Measurements from ENCODE around the gene USP11. TPM values are rescaled to one million over a fixed set of nuclear protein-coding genes. Genes with fewer than 3 reads are reported as not detected.

The USP11 gene
- total RNA-seq = 10 to 100 TPM; 23.8 to 47.8 (median 28.1) TPM

DNA sequence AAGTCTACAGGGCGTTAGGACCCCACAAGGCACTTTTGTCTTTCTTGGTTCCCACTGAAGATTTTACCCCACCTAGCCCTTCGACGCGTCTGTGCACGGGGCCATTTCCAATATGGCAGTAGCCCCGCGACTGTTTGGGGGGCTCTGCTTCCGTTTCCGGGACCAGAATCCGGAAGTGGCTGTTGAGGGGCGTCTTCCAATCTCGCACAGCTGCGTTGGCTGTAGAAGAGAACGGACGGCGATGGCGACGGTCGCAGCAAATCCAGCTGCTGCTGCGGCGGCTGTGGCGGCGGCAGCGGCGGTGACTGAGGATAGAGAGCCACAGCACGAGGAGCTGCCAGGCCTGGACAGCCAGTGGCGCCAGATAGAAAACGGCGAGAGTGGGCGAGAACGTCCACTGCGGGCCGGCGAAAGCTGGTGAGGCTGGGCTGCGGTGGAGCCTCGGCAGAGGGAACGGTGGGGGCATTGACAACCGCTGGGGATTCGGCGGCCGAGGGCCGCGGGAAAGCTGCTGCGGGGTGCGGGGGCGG, at the start of gene USP11:
Gene USP11, plus strand, starts transcription at position 207 of the 530 bp plus-strand sequence. Its CDS starts 35 bp downstream, at position 242.
- TF ChIP-seq, protein P1, sequence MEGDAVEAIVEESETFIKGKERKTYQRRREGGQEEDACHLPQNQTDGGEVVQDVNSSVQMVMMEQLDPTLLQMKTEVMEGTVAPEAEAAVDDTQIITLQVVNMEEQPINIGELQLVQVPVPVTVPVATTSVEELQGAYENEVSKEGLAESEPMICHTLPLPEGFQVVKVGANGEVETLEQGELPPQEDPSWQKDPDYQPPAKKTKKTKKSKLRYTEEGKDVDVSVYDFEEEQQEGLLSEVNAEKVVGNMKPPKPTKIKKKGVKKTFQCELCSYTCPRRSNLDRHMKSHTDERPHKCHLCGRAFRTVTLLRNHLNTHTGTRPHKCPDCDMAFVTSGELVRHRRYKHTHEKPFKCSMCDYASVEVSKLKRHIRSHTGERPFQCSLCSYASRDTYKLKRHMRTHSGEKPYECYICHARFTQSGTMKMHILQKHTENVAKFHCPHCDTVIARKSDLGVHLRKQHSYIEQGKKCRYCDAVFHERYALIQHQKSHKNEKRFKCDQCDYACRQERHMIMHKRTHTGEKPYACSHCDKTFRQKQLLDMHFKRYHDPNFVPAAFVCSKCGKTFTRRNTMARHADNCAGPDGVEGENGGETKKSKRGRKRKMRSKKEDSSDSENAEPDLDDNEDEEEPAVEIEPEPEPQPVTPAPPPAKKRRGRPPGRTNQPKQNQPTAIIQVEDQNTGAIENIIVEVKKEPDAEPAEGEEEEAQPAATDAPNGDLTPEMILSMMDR (IDR thresholded peaks at IDR 0.05; ENCODE audit: low read depth) = no peak

DNA sequence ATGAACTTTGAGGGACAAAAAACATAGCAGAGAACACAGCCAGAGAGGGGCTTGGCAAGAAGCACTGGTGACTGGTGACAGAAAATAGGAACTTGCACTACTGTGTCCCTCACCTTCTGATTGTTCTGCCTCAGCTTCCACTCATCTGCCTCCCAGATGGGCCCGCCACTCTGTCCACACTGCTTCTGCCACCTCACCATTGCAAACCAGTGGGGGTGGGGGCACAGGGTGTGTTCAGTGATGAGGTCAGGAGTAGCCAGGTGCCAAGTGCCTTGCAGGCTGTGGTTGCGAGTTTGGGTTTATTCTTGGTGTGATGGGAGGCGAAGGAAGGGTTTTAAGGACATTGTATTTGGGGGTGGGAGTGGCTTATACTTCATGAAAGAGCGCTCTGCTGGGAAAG, 48.3 kb upstream of the USP11 start:
- TF ChIP-seq, protein P1 (IDR thresholded peaks at IDR 0.05; ENCODE audit: low read depth) = no peak

- TF ChIP-seq, protein P1 (IDR thresholded peaks at IDR 0.05; ENCODE audit: low read depth) = no peak
These were observed 47.6 kb upstream of the USP11 start for GRCh38 chrX:47185241-47185640.

DNA sequence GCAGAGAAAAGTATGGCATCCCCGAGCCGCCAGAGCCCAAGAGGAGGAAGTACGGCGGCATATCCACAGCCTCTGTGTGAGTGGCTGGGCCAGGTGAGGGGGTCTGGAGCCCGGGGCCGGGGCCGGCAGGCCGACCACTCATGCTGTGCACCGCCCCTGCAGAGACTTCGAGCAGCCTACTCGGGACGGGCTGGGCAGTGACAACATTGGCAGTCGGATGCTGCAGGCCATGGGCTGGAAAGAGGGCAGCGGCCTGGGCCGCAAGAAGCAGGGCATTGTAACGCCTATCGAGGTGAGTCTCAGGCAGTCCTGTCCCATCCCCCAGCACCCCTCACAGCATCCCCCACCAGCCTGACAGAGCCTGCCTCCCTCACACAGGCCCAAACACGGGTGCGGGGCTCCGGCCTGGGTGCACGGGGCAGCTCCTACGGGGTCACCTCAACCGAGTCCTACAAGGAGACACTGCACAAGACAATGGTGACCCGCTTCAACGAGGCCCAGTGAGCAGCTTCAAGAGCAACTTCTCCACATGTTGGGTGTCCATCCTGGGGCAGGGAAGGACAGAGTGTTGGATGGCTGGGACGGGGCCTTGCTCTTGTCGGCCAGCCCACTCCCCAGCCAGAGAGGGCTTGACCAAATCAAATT, 46.6 kb upstream of the USP11 start:
- TF ChIP-seq, protein P1 (IDR thresholded peaks at IDR 0.05; ENCODE audit: low read depth) = no peak

DNA sequence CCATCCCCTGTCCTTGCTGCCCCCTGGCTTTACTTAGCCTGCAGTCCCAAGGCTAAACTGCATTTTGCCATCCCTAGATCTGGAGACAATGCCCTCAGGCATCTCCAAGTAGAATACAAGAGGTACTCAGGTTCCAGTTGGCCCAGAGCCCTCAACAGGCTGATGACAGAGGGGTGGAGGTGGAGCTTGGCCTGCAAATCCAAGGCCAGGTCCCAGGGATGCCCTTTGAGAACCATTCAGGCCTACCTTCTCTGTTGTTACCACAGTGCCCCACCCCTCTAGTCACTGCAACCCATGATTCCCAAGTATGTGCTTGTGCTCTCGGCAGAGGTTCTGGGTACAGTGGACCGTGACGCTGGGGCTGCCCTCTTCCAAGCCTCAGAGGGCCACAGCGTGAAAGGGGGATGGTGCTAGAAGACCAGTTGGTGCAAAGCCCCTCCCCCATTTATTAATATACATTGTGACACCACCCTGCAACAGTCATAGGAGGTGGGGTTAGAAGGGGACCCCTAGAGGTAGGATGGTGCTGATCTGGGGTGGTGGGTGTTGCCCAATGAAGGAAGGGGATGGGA, 45.6 kb upstream of the USP11 start:
- TF ChIP-seq, protein P1 (IDR thresholded peaks at IDR 0.05; ENCODE audit: low read depth) = no peak

DNA sequence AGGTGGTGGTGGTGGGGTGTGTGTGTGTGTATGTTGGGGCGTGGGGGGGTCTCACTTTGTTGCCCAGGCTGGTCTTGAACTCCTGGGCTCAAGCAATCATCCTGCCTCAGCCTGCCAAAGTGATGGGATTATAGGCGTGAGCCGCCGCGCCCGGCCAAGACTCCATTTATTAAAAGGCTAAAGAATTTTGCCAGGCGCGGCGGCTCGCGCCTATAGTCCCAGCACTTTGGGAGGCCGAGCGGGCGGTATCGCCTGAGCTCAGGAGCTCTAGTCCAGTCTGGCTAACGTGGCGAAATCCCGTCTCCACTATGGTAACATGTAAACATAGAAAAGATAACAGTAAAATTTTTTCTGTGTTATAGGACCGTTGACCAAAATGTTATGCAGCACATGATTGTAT, 42.9 kb upstream of the USP11 start:
- TF ChIP-seq, protein P1 (IDR thresholded peaks at IDR 0.05; ENCODE audit: low read depth) = no peak

GRCh38 chrX:47190445-47191269, 42.2 kb upstream of the USP11 start:
- TF ChIP-seq, protein P1 (IDR thresholded peaks at IDR 0.05; ENCODE audit: low read depth) = no peak
